Mammary epithelial cell (primary cell): ENCODE results near the gene FOXE1.

Experiments
- EZH2 ChIP-seq: IDR thresholded peaks from 2 replicates; pipeline ENCODE4 v1.6.1; 2012; ENCODE audit warnings: low read length, inconsistent platforms, borderline replicate concordance
- TF ChIP-seq, protein P1 (sequence below), 2 donors: IDR thresholded peaks in 1 of 2; conservative IDR thresholded peaks in 1 of 2; 2 replicates each; pipeline ENCODE4 v1.5.1; 2011 to 2012; ENCODE audit warnings: inconsistent platforms in 2 of 2, low read length in 2 of 2, mild to moderate bottlenecking in 2 of 2, control low read depth in 1 of 2, low read depth in 1 of 2; ENCODE audit not compliant: insufficient read depth in 1 of 2; ENCODE audit errors: extremely low read depth in 1 of 2

DNA sequence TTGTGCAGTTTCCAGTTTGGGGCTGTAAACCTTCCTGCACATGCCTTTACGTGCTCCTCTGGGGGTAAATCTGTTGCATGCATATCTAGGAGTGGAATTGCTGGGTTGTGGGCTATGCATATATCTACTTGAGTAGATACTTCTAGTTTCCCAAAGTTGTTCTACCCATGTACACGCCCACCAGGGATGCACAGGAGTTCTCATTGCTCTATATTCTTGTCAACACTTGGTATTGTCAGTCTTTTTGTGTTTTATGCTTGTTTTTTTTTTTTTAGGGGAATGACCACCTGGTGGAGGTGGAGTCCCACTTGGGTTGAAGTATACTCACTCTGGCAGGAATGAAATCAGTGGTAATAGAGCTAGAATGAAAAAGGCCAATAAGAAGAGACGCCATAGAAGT is 23.0 kb downstream of the FOXE1 start:
- TF ChIP-seq, protein P1, sequence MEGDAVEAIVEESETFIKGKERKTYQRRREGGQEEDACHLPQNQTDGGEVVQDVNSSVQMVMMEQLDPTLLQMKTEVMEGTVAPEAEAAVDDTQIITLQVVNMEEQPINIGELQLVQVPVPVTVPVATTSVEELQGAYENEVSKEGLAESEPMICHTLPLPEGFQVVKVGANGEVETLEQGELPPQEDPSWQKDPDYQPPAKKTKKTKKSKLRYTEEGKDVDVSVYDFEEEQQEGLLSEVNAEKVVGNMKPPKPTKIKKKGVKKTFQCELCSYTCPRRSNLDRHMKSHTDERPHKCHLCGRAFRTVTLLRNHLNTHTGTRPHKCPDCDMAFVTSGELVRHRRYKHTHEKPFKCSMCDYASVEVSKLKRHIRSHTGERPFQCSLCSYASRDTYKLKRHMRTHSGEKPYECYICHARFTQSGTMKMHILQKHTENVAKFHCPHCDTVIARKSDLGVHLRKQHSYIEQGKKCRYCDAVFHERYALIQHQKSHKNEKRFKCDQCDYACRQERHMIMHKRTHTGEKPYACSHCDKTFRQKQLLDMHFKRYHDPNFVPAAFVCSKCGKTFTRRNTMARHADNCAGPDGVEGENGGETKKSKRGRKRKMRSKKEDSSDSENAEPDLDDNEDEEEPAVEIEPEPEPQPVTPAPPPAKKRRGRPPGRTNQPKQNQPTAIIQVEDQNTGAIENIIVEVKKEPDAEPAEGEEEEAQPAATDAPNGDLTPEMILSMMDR (conservative IDR thresholded peaks at IDR 0.05 in 1 of 2, IDR thresholded peaks at IDR 0.05 in 1 of 2; ENCODE audit: extremely low read depth in 1 of 2, insufficient read depth in 1 of 2, low read depth in 1 of 2, low read length in 2 of 2) = no peak
- TF ChIP-seq EZH2 = no peak
